Transverse colon (tissue), 4 donors: ENCODE measurements around the gene CEACAM1. TPM values are rescaled to one million over a fixed set of nuclear protein-coding genes. Genes with fewer than 3 reads are reported as not detected.

Experiments used
- DNase-seq: peaks from one replicate; pipeline ENCODE4 v3.0.0-alpha.2; 2019
- H3K27ac ChIP-seq, 4 donors: fragments of 200-600 bp; sonication (generic); 2 replicates each; pipeline ENCODE4 v1.5.1; 2016 to 2018; ENCODE audit warnings: inconsistent platforms in 4 of 4
- H3K27me3 ChIP-seq: fragments of 200-600 bp; sonication (generic); 2 replicates; pipeline ENCODE4 v1.5.1; 2017; ENCODE audit warnings: inconsistent platforms
- H3K36me3 ChIP-seq, 4 donors: fragments of 200-600 bp; sonication (generic); 2 replicates each; pipeline ENCODE4 v1.5.1; 2017 to 2019; ENCODE audit warnings: inconsistent platforms in 4 of 4
- H3K4me1 ChIP-seq, 4 donors: fragments of 200-600 bp; sonication (generic); 2 replicates each; pipeline ENCODE4 v1.5.1; 2017 to 2020; ENCODE audit warnings: inconsistent platforms in 4 of 4
- H3K4me3 ChIP-seq, 4 donors: fragments of 200-600 bp; sonication (generic); 1 replicate in 1 of 4; 2 replicates in 3 of 4; pipeline versions ENCODE4 v1.5.1 to v1.6.1; 2017 to 2019; ENCODE audit warnings: inconsistent platforms in 4 of 4
- H3K9me3 ChIP-seq, 2 donors: fragments of 200-600 bp; sonication (generic); 2 replicates each; pipeline ENCODE4 v1.5.1; 2017 to 2019; ENCODE audit warnings: inconsistent platforms in 2 of 2
- EP300 ChIP-seq: sonication (generic); formaldehyde crosslinking; IDR thresholded peaks from one replicate; pipeline ENCODE4 v1.6.1; 2017; ENCODE audit warnings: antibody characterized with exemption, low read depth
- POLR2A ChIP-seq: fragments of 450-650 bp; IDR thresholded peaks from one replicate; pipeline ENCODE4 v1.6.1; 2016; ENCODE audit warnings: antibody characterized with exemption, mild to moderate bottlenecking, moderate library complexity
- POLR2AphosphoS5 ChIP-seq, 3 donors: sonication (generic); formaldehyde crosslinking; IDR thresholded peaks; one replicate each; pipeline ENCODE4 v1.6.1; 2016; ENCODE audit warnings: antibody characterized with exemption in 3 of 3
- WGBS, 2 donors: methylation state at CpG; one replicate each; pipeline ENCODE4 v1.1.5; 2018; ENCODE audit warnings: low coverage in 1 of 2; 5-methylcytosine and 5-hydroxymethylcytosine counted together
- in situ Hi-C, 4 donors: fragments of 200-750 bp; cut with MboI; loops; one replicate each; pipeline versions ENCODE4 v1.15.0 to v1.15.1; 2017; ENCODE audit warnings: low sequenced_read_pairs in 3 of 4, low pct_ligation_motif_present in 1 of 4, low pct_unique_long_range_greater_than_20kb in 1 of 4
- intact Hi-C: fragments of 100-400 bp; cut with DNase I; formaldehyde crosslinking; loops from one replicate; pipeline ENCODE4 v1.15.1; 2023; ENCODE audit warnings: low total_unique reads
- total RNA-seq, 4 donors: library from RNA; depleted of rRNA; stranded (reverse); fragments of >200 nt; gene quantifications; one replicate each; pipeline ENCODE4 v1.1.0, GENCODE V29; 2016
- TF ChIP-seq, protein P1 (sequence below), 5 experiments: fragments of 200-600 bp in 3 of 5; fragments of 450-650 bp in 2 of 5; sonication (generic) in 3 of 5; IDR thresholded peaks; 1 replicate in 2 of 5; 2 replicates in 3 of 5; pipeline ENCODE4 v1.5.1; 2016 to 2017; ENCODE audit warnings: antibody characterized with exemption in 5 of 5, inconsistent platforms in 3 of 5, mild to moderate bottlenecking in 2 of 5, moderate library complexity in 1 of 5

Gene CEACAM1
- total RNA-seq, 4 donors from 2014 or later, result 38.6 to 835 (median 564) TPM

DNA sequence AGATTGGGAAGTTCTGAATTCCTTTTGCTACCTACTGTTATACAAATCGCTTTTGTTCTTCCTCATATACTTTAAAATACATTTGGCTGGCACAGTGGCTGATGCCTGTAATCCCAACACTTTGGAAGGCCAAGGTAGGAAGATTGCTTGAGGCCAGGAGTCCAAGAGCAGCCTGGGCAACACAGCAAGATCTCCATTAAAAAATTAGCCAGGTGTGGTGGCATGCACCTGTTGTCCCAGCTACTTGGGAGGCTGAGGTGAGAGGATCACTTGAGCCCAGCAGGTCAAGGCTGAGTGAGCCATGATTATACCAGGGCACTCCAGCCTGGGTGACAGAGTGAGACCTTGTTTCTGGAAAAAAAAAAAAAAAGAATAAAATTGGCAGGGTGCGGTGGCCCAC lies 51.2 kb downstream of the CEACAM1 start:
- intact Hi-C loops (no loop called here), in situ Hi-C loops (no loop called here)
- 96% methylated on average over 2 of the region's 2 CpGs; no CpG with 5 or more reads in 1 of the 2 donors for WGBS, 2 donors
- no peak for DNase-seq
- H3K4me1 ChIP-seq, result peaks cover 0 to 7% (median 0%) of the 10 kb centered on the region in 4 donors
- no peaks in the 10 kb centered on the region for H3K9me3 ChIP-seq
- no peaks in the 10 kb centered on the region for H3K27me3 ChIP-seq
- no peak for TF ChIP-seq POLR2A
- TF ChIP-seq, protein P1, sequence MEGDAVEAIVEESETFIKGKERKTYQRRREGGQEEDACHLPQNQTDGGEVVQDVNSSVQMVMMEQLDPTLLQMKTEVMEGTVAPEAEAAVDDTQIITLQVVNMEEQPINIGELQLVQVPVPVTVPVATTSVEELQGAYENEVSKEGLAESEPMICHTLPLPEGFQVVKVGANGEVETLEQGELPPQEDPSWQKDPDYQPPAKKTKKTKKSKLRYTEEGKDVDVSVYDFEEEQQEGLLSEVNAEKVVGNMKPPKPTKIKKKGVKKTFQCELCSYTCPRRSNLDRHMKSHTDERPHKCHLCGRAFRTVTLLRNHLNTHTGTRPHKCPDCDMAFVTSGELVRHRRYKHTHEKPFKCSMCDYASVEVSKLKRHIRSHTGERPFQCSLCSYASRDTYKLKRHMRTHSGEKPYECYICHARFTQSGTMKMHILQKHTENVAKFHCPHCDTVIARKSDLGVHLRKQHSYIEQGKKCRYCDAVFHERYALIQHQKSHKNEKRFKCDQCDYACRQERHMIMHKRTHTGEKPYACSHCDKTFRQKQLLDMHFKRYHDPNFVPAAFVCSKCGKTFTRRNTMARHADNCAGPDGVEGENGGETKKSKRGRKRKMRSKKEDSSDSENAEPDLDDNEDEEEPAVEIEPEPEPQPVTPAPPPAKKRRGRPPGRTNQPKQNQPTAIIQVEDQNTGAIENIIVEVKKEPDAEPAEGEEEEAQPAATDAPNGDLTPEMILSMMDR (IDR thresholded peaks at IDR 0.05), result no peak
- TF ChIP-seq POLR2AphosphoS5 (IDR thresholded peaks at IDR 0.05), result no peak
- H3K4me3 ChIP-seq, result no peak overlapping the region
- no peak overlapping the region for H3K27ac ChIP-seq
- no peaks in the 10 kb centered on the region for H3K36me3 ChIP-seq

DNA sequence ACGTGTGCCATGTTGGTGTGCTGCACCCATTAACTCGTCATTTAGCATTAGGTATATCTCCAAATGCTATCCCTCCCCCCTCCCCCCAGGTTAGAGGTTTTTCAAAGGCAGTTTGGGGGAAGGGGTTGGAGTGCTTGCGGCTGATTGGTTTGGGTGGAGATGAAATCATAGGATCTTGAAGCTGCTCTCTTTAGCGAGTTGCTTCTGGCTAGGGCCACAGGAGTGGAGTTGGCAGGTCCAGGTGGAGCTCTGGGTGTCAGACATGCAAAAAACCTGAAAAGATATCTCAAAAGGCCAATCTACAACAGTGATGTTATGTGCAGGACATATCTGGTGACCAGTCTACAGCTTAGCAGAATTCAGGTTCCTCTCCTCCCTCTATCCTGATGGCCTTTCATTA lies 52.9 kb downstream of the CEACAM1 start:
- intact Hi-C loops, result no loop called here
- in situ Hi-C loops, result no loop called here

DNA sequence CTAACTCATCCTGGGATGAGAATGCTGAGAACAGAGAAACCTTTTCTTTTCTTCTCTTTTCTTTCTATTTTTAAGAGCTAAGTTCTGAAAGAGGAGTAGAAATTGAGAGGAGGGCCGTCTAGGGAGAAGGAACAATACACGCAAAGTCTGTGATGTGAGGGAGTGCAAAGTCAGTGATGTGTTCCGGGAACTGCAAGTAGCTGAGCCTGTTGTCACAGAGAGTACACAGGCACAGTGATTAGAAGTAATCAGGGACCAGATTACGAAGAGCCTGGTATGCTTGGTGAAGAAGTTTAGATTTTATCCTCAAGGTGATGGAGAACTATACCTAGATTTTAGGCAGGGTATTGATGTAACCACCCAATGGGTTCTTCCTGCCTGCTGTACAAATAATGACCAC lies 53.5 kb downstream of the CEACAM1 start:
- no peak for DNase-seq
- no peak for TF ChIP-seq EP300
- no peak for TF ChIP-seq POLR2AphosphoS5 (IDR thresholded peaks at IDR 0.05)
- TF ChIP-seq, protein P1 (IDR thresholded peaks at IDR 0.05), result no peak
- no peak for TF ChIP-seq POLR2A
- Histone ChIP-seq H3K9me3 (no peaks in the 10 kb centered on the region), H3K36me3 (no peaks in the 10 kb centered on the region), H3K4me1 (peaks cover 0 to 10% (median 4%) of the 10 kb centered on the region in 4 donors), H3K27ac (no peak overlapping the region), H3K27me3 (no peaks in the 10 kb centered on the region), H3K4me3 (no peak overlapping the region)
- WGBS, 2 donors, result 76 to 93% methylated on average over 3 to 4 of the region's 4 CpGs
- in situ Hi-C loops (no loop called here), intact Hi-C loops (no loop called here)

More for the DNA sequence above, 52.9 kb downstream of the CEACAM1 start:
- Histone ChIP-seq H3K36me3 (no peaks in the 10 kb centered on the region), H3K27ac (no peak overlapping the region), H3K27me3 (no peaks in the 10 kb centered on the region), H3K4me3 (no peak overlapping the region), H3K9me3 (no peaks in the 10 kb centered on the region), H3K4me1 (peaks cover 0 to 10% (median 4%) of the 10 kb centered on the region in 4 donors)
- TF ChIP-seq, protein P1 (IDR thresholded peaks at IDR 0.05), result no peak
- TF ChIP-seq POLR2A, result no peak
- TF ChIP-seq POLR2AphosphoS5 (IDR thresholded peaks at IDR 0.05), result no peak
- DNase-seq, result no peak
- WGBS, 2 donors, result 80 to 83% methylated on average over 3 to 4 of the region's 4 CpGs

DNA sequence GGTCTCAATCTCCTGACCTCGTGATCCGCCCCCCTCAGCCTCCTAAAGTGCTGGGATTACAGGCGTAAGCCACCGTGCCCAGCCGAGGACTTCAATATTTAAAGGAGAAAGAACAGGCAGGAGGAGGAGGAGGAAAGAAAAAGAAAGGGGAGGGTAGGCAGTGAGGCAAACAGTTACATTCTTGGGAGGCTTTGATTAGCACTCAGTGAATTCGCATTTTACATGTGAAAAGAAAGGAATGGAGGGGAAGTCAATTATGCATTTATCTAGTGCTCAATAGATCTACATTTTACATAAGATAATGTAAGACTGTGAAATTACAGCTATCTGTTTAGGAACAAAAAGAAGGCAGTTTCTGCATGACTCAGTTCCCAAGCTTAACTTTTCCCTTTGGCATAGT lies 54.6 kb downstream of the CEACAM1 start:
- Histone ChIP-seq H3K36me3 (no peaks in the 10 kb centered on the region), H3K27ac (no peak overlapping the region), H3K4me1 (peaks cover 0 to 10% (median 4%) of the 10 kb centered on the region in 4 donors), H3K27me3 (no peaks in the 10 kb centered on the region), H3K4me3 (no peak overlapping the region), H3K9me3 (no peaks in the 10 kb centered on the region)
- DNase-seq, result no peak
- TF ChIP-seq, protein P1 (IDR thresholded peaks at IDR 0.05), result no peak
- no peak for TF ChIP-seq EP300
- 84 to 100% methylated on average over 1 to 6 of the region's 6 CpGs for WGBS, 2 donors
- intact Hi-C loops (no loop called here), in situ Hi-C loops (no loop called here)
